Colonic mucosa (tissue), 4 donors: ENCODE results near the gene LOXHD1. TPM values are rescaled to one million over a fixed set of nuclear protein-coding genes. Genes with fewer than 3 reads are reported as not detected.

ENCODE experiments used
- DNase-seq: peaks from one replicate; pipeline ENCODE4 v3.0.0-alpha.2; 2020
- H3K27ac ChIP-seq: fragments of 200-600 bp; one replicate; pipeline ENCODE4 v1.8.0; 2021
- H3K27me3 ChIP-seq: fragments of 200-600 bp; one replicate; pipeline ENCODE4 v1.8.0; 2021
- H3K36me3 ChIP-seq: fragments of 200-600 bp; one replicate; pipeline ENCODE4 v1.8.0; 2021
- H3K4me1 ChIP-seq: fragments of 200-600 bp; one replicate; pipeline ENCODE4 v1.8.0; 2021; ENCODE audit warnings: mild to moderate bottlenecking
- H3K4me3 ChIP-seq: fragments of 200-600 bp; one replicate; pipeline ENCODE4 v1.8.0; 2021
- H3K9ac ChIP-seq, 2 donors: one replicate each; pipeline ENCODE4 v1.7.0; 2013; ENCODE audit warnings: control low read depth in 2 of 2, low read depth in 2 of 2, low read length in 2 of 2
- H3K9me3 ChIP-seq: fragments of 200-600 bp; one replicate; pipeline ENCODE4 v1.8.0; 2021
- CTCF ChIP-seq: fragments of 200-600 bp; IDR thresholded peaks from one replicate; pipeline ENCODE4 v1.8.0; 2022; ENCODE audit warnings: antibody characterized with exemption, mild to moderate bottlenecking
- intact Hi-C: fragments of 100-400 bp; cut with DNase I; formaldehyde crosslinking; loops from one replicate; pipeline ENCODE4 v1.14.1; 2022
- total RNA-seq, 2 donors: library from RNA; stranded (reverse); fragmentation: NEBNext Ultra II Directional in 1 of 2; extraction: Animal tissue kit (Norgen Biotek cat#: 25700) in 1 of 2; gene quantifications; one replicate each; pipeline ENCODE4 v1.2.1, GENCODE V29; 2021
- donor health status: healthy.
- donor health status: DM: no; HTN: no; CAD: no.
- donor health status: DM: no; HTN: no; CAD: no.

LOXHD1 gene
- total RNA-seq, 2 donors from 2014 or later = not detected

GRCh38 chr18:46688853-46689525 is 32.0 kb upstream of the LOXHD1 start:
- no peak for DNase-seq
- Histone ChIP-seq H3K4me1 (no peaks in the 10 kb centered on the region), H3K4me3 (no peak overlapping the region), H3K27ac (no peak overlapping the region), H3K36me3 (no peaks in the 10 kb centered on the region), H3K27me3 (no peaks in the 10 kb centered on the region), H3K9ac (no peak overlapping the region), H3K9me3 (no peaks in the 10 kb centered on the region)
- no peak for TF ChIP-seq CTCF
- intact Hi-C loops = loop anchor here (10.0 kb wide), 1 partner anchor 84 kb away; no protein-coding TSS in a partner anchor

GRCh38 chr18:46686186-46686585 is 29.2 kb upstream of the LOXHD1 start:
- DNase-seq = no peak
- H3K9ac ChIP-seq = no peak overlapping the region
- intact Hi-C loops = loop anchor here (10.0 kb wide), 1 partner anchor 81 kb away; no protein-coding TSS in a partner anchor
- no peak for TF ChIP-seq CTCF
- no peak overlapping the region for H3K27ac ChIP-seq
- no peaks in the 10 kb centered on the region for H3K9me3 ChIP-seq
- no peaks in the 10 kb centered on the region for H3K36me3 ChIP-seq
- H3K4me1 ChIP-seq = no peaks in the 10 kb centered on the region
- H3K27me3 ChIP-seq = no peaks in the 10 kb centered on the region
- H3K4me3 ChIP-seq = no peak overlapping the region

- Histone ChIP-seq H3K4me1 (no peaks in the 10 kb centered on the region), H3K9ac (no peak overlapping the region), H3K9me3 (no peaks in the 10 kb centered on the region), H3K36me3 (no peaks in the 10 kb centered on the region), H3K27me3 (no peaks in the 10 kb centered on the region), H3K27ac (no peak overlapping the region), H3K4me3 (no peak overlapping the region)
- intact Hi-C loops = loop anchor here (10.0 kb wide), 1 partner anchor 78 kb away; no protein-coding TSS in a partner anchor
- TF ChIP-seq CTCF = no peak
- no peak for DNase-seq
These were observed 26.2 kb upstream of the LOXHD1 start for GRCh38 chr18:46683252-46683651.

- no peak overlapping the region for H3K4me3 ChIP-seq
- no peaks in the 10 kb centered on the region for H3K36me3 ChIP-seq
- intact Hi-C loops = loop anchor here (10.0 kb wide), 1 partner anchor 76 kb away; no protein-coding TSS in a partner anchor
- no peaks in the 10 kb centered on the region for H3K4me1 ChIP-seq
- no peaks in the 10 kb centered on the region for H3K27me3 ChIP-seq
- no peaks in the 10 kb centered on the region for H3K9me3 ChIP-seq
- no peak for DNase-seq
- H3K27ac ChIP-seq = no peak overlapping the region
- TF ChIP-seq CTCF = no peak
- H3K9ac ChIP-seq = no peak overlapping the region
These were observed 24.0 kb upstream of the LOXHD1 start for GRCh38 chr18:46680784-46681695.

GRCh38 chr18:46679846-46680598 is 23.0 kb upstream of the LOXHD1 start:
- intact Hi-C loops = loop anchor here (10.0 kb wide), 1 partner anchor 75 kb away; no protein-coding TSS in a partner anchor
- Histone ChIP-seq H3K4me3 (no peak overlapping the region), H3K4me1 (no peaks in the 10 kb centered on the region), H3K9me3 (no peaks in the 10 kb centered on the region), H3K27ac (no peak overlapping the region), H3K36me3 (no peaks in the 10 kb centered on the region), H3K27me3 (no peaks in the 10 kb centered on the region), H3K9ac (no peak overlapping the region)
- no peak for DNase-seq
- TF ChIP-seq CTCF = no peak
